ENCODE results near the gene HMCES.

The HMCES gene

DNA sequence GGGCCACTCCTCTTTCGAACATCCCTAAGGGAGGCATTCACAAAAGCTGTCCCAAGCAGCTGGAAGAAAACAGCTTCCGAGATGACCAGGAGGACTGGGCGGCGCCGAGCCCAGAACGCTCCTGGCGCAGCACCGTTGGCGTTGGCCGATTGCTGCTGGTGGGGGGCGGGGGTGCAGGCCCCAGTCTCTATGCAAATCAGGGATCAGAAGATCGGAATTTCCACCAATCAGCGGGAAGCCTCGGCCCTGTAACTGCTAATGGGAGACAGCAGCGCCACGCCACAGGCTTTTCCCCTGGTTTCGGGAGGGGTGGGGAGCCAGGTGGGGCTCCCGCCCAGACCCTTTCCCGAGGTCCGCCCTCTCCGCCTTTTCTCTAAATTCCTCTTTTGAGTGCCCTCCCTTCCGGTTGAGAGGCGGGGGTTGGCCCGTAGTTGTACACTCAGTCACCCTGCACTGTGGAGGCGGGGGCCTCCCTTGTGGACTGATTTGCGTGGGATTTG, 27.0 kb downstream of the HMCES start:
- DNase-seq: peak in 2 of 6 experiments; percentile 8 to 44

- no peak for DNase-seq
Measured at GRCh38 chr3:129308636-129309035, 30.0 kb downstream of the HMCES start.

- DNase-seq: no peak
Measured at GRCh38 chr3:129310111-129311011, 31.7 kb downstream of the HMCES start.

DNA sequence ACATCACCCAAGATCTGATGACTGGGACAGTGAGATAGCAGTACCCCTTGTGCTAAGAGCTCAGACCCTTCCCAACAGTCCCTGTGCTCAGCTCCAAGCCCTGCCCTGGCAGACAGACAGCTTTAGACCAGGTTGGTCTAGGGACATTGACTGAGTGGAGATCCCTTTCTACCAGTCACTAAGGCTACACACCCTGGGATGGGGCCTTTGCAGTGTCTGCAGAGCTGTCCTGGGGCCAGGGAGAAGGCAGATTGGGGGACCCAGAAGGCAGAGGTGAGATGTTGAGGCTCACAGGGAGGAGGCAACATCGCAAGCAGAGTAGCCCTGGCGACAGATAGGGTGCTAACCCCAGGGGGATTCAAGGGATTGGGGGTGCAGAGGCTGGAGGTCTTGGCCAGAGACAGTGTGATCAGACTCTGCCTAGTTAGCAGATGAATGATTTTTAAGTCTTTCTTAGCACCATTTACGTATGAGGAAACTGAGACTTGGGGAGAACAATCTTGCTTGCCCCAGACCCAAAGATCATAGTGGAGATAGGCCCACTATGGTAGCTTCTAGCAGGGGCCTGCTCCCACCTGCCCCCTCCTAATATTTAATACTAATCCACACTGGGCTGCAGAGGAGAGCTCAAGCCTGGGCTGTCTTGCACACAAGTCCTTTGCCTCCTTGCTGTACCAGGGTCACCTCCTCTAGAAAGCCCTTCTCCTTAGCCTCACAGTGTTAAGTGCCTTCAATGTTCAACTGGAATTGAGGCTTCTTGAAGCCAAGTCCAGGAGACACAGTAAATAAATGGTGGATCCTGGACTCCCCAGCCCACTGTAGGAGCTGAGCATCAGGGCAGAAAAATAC, 32.6 kb downstream of the HMCES start:
- DNase-seq: no peak

DNA sequence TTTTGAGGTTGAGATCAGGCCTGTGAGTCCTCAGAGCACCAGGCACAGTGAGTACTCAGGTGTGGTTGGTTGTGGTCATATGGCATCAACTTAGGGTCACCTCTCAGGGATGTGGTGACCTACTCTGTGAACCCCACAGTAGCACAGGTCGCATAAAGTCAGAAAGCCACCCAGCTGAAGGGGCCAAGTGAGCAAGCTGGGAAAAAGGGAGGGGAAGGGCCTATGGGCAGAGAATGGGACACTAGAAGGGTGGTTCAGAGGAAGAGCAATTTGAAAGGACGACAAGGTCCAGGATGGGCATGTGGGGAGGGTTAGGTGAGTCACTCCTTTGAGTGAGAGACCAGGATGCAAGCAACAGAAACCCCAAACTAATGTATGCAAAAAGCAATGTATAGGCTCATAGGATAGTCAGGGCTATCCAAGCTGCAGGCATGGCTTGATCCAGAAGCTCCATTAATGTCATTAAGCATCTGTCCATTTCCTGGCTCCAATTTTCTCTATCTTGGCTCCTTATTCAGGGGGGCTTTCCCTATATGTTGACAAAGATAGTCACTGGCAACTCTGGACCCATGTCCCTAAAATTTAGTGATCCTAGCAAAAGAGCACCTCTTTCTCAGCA, 33.5 kb downstream of the HMCES start:
- DNase-seq: no peak

DNA sequence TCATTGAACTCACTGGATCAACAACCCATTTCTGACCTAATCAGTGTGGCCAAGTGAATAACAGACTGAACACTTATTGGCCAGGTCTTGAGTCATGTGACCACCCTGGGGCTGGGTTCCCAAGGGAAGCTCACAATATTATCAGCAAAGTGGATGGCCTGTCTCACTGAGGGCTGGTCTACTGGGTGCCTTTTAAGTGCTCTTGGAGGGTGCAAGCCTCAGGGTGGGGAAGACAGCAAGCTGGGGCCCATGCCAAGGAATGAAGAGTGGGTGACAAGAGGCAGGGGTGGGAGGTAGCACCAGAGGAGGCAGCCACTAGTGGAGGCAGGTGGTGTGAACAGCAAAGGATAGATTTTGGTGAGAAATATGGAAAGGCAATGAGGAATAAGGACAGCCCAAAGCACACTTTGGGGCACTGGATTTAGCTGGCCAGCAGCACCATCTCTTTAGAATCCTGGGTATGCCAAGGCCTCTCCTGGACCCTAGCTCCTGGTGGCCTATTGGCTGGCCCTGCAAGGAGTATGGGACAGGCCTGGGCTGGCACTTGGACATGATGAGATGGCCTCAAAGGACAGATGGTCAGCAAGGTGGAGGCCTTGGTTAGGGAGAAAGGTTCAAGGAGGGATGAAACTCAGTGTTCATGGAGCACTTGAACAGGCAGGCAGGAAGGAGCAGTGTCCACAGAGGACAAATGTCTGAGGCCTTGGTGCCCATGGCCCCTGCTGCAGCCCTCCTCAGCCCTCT, 34.2 kb downstream of the HMCES start:
- DNase-seq: no peak

DNA sequence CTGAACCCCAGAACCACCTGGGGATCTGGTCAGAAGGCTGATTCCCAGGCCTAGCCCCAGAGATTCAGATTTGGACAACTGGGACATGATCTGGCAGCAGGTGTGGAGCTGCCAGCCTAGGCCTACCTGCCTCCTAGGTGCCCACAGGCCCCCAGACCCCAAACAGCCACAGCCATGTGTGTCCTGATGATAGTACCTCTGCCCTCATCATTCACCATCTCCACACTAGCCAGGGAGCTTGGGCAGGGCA, 34.7 kb downstream of the HMCES start:
- no peak for DNase-seq

- DNase-seq: peak in 4 of 6 experiments; percentile 5 to 43 (median 15)
Measured at GRCh38 chr3:129313665-129314385, 35.2 kb downstream of the HMCES start.

DNA sequence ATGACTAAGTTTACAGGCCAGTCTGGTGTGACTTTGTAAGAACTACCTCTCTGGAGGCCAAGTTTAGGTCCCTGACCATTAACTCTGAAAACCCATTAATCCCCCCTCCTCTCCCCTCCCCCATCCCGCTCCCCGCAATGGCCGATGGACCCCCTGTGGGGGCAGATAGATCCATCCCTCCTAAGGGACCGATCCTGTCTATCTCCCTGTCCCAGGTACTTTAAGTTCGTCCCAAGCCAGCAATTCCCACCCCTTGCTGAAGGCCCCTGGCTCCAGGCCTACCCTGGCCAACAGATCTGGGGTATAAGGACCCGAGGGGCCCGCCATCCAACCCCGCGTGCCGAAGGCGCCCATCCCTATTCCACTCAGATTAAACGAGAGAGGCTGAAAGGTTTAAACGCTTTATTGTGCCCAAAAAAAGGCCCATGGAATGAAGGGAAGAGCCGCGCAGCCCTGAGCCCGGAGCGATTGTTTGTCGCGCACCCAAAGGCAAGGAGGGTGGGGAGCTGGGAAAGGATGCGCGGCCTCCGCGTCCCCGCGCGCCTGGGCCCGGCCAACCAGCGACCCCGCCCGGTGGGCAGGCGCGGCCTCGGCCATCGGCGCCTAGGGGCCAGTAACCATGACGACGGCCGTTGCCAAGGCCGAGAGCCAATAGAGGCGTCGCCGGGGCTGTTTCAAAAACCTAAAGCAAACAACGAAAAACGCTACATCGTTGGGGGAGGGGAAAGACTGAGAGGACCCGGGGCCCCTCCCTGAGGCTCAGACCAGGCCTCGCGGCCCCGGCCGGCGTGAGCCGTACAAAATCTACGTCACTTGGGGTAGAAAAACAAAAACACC, 35.9 kb downstream of the HMCES start:
- peak; percentile 40 to 67 (median 43) for DNase-seq

DNA sequence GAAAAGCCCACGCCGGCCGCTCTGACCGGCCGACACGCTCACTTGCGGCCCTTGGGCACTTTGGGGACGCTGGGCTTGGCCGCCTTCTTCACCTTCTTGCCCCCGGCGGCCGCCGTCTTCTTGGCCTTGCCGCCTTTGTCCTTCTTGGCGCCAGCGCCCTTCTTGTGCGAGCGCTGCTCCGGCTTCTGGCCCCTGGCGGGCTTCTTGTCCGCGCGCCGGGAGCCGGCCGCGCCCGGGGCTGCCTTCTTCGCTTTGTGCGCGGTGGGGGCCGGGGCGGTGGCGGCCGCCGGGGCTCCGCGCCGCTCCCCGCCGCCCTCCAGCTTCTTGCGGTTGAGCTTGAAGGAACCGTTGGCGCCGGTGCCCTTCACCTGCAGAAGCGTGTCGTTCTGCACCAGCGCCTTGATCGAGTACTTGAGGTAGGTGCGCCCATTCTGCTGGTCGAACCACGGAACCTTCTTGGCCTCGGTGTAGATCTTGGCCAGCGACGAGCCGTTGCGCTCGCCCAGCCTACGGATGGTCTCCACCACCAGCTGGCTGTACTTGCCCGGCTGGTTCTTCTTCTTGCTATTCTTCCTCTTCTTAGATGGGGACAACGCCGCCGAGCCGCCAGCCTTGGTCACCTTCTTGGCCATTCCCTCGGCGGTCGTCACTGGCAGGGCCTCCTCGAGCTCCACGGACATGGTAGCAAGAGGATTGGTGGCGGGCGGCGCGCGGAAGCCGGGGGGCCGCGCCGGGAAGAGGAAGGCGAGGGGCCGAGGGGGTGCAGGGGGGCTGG, 36.7 kb downstream of the HMCES start:
- DNase-seq: peak; percentile 26 to 67 (median 38)

- no peak for DNase-seq
Measured at GRCh38 chr3:129315998-129316247, 37.3 kb downstream of the HMCES start.

GRCh38 chr3:129316248-129317013, 37.8 kb downstream of the HMCES start:
- DNase-seq: peak; percentile 78 to 93 (median 88)

DNA sequence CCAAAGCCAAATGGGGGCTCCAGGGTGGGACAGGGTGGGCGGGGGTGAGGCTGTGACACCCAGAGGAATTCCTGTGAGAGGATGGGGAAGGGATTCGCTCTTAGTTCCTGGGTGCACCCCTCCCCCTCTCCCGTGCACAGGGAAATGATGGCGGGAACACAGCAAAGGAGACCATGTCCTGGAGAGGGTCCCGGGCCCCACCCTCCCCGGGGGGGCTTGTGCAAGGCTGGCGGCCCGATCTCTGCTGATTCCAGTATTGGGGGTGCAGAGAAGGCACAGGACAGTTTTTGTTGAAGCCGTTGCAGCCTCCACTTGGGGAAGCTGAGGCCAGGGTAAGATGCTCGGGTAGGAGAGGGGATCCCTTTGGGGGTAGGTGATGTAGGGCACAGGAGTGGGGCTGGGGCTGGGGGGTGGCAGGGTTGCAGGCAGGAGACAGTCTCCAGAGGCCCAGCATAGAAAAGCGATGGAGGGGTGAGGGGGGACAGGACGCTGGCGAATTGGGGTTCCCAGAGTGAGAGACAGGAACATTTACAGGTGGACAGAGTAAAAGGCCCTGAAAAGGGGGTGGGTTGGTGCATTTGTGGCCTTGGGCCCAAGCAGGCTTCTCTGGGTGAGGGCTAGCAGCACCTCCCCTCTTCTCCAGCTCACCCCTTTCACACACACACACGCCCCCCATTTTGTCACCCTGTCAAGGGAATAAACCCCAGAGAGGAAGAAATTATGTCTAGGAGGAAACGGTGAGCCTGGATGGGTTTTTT, 38.5 kb downstream of the HMCES start:
- DNase-seq: no peak

DNA sequence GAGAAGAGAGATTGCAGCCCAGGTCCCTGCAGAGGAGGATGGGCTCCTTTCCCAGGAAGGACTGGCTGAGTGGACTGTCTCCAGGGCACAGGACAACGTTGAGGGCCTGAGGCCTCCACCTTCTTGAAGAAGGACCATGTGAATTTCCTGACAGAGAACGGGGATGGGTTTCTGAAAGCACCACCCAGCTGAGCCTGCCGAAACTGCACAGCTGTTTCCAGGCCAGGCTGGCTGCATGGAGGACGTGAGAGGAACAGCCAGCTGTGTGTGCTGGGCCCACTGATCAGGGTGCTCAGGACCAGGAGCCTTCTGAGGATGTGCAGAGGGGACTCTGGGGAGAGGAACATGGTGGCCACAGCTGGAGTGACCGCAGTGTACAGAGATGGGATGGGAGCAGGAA, 39.2 kb downstream of the HMCES start:
- no peak for DNase-seq

- no peak for DNase-seq
Measured at GRCh38 chr3:129318921-129319320, 40.3 kb downstream of the HMCES start.

- no peak for DNase-seq
Measured at GRCh38 chr3:129320261-129320660, 41.6 kb downstream of the HMCES start.

DNA sequence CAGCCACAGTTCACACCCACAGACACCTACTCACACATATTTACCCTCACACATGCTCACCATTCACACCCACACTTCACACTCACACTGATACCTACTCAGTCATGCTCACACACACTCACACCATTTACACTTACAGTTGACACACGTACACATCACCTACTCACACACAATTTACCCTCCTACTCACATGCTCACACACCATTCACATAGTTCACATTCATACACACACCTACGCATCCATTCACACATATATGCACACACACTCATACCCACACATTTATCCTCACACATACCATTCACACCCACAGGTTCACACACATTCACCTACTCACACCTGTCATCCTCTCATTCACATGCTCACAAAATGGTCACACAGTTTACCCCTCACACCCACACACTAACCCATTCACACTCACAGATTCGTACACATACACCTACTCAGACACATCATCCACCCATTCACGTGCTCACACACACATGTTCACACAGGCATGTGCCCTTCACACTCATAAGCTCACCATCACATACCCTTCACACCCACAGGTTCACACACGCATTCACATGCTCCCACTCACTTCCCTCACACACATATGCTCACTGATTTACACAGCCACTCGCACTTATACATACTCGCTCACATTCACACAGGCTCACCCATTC, 42.3 kb downstream of the HMCES start:
- DNase-seq: no peak

GRCh38 chr3:129321887-129322286, 43.2 kb downstream of the HMCES start:
- no peak for DNase-seq
